Spleen (tissue), 11 donors: Measurements from ENCODE around the gene BRF1. TPM values are rescaled to one million over a fixed set of nuclear protein-coding genes. Genes with fewer than 3 reads are reported as not detected.

Experiments used
- DNase-seq: peaks from one replicate; pipeline ENCODE4 v3.0.0-alpha.2; 2020
- H3K27ac ChIP-seq, 8 donors: fragments of 200-600 bp; sonication (generic) in 7 of 8; 1 replicate in 4 of 8; 2 replicates in 4 of 8; pipeline versions ENCODE4 v1.5.0 to v1.8.0; 2016 to 2021; ENCODE audit warnings: inconsistent platforms in 4 of 8, mild to moderate bottlenecking in 4 of 8, moderate library complexity in 1 of 8
- H3K27me3 ChIP-seq, 7 donors: fragments of 200-600 bp; sonication (generic) in 6 of 7; replicated peaks in 1 of 7; 1 replicate in 4 of 7; 2 replicates in 3 of 7; pipeline versions ENCODE4 v1.5.0 to v1.8.0; 2016 to 2021; ENCODE audit warnings: inconsistent platforms in 3 of 7, mild to moderate bottlenecking in 1 of 7
- H3K36me3 ChIP-seq, 6 donors: fragments of 200-600 bp; sonication (generic) in 5 of 6; 1 replicate in 4 of 6; 2 replicates in 2 of 6; pipeline versions ENCODE4 v1.5.0 to v1.8.0; 2016 to 2021; ENCODE audit warnings: inconsistent platforms in 2 of 6
- H3K4me1 ChIP-seq, 6 donors: fragments of 200-600 bp; sonication (generic) in 5 of 6; 1 replicate in 3 of 6; 2 replicates in 3 of 6; pipeline versions ENCODE4 v1.5.0 to v1.8.0; 2016 to 2021; ENCODE audit warnings: inconsistent platforms in 3 of 6
- H3K4me3 ChIP-seq, 8 donors: fragments of 200-600 bp; sonication (generic) in 7 of 8; 1 replicate in 4 of 8; 2 replicates in 4 of 8; pipeline versions ENCODE4 v1.5.0 to v1.8.0; 2016 to 2021; ENCODE audit warnings: inconsistent platforms in 4 of 8, mild to moderate bottlenecking in 4 of 8, moderate library complexity in 2 of 8
- H3K9me3 ChIP-seq, 8 donors: fragments of 200-600 bp; sonication (generic) in 7 of 8; 1 replicate in 4 of 8; 2 replicates in 4 of 8; pipeline versions ENCODE4 v1.5.0 to v1.8.0; 2016 to 2021; ENCODE audit warnings: inconsistent platforms in 4 of 8
- POLR2A ChIP-seq, 3 donors: fragments of 450-650 bp; IDR thresholded peaks; one replicate each; pipeline ENCODE4 v1.5.1; 2017; ENCODE audit warnings: antibody characterized with exemption in 3 of 3, mild to moderate bottlenecking in 1 of 3
- POLR2AphosphoS5 ChIP-seq, 3 donors: sonication (generic); formaldehyde crosslinking; IDR thresholded peaks; one replicate each; pipeline ENCODE4 v1.5.1; 2017; ENCODE audit warnings: antibody characterized with exemption in 3 of 3
- WGBS, 5 donors: extraction: QIAGEN DNeasy Blood & Tissue Kit in 3 of 5; methylation state at CpG; one replicate each; pipeline versions ENCODE4 v1.1.5 to v1.1.7; 2013 to 2018; 5-methylcytosine and 5-hydroxymethylcytosine counted together
- intact Hi-C: fragments of 100-400 bp; cut with DNase I; formaldehyde crosslinking; loops from one replicate; pipeline ENCODE4 v1.15.0; 2023; ENCODE audit warnings: low total_unique reads
- polyA plus RNA-seq, 3 donors: library from polyadenylated mRNA; stranded (reverse); fragments of 200-250 nt; gene quantifications; one replicate each; pipeline ENCODE4 v1.2.1, GENCODE V29; 2013
- total RNA-seq, 7 donors: library from RNA; depleted of rRNA in 3 of 7; stranded (reverse); fragments of >200 nt in 3 of 7; fragmentation: NEBNext Ultra II Directional in 4 of 7; extraction: Animal tissue kit (Norgen Biotek cat#: 25700) in 4 of 7; gene quantifications; one replicate each; pipeline versions ENCODE4 v1.1.0 to v1.2.1, GENCODE V29; 2016 to 2021
- TF ChIP-seq, protein P1 (sequence below), 11 experiments: fragments of 200-600 bp in 7 of 11; fragments of 450-650 bp in 4 of 11; sonication (generic) in 4 of 11; IDR thresholded peaks in 8 of 11; conservative IDR thresholded peaks in 3 of 11; 1 replicate in 7 of 11; 2 replicates in 4 of 11; pipeline versions ENCODE4 v1.4.0 to v1.8.0; 2016 to 2021; ENCODE audit warnings: antibody characterized with exemption in 11 of 11, inconsistent platforms in 4 of 11, mild to moderate bottlenecking in 1 of 11
- donor health status: healthy with polysubstance abuse.
- donor health status: DM: no; HTN: no; CAD: no; lungs with moderate emphysema.
- donor health status: DM: no; HTN: no; CAD: no.
- donor health status: Bipolar disorder and iron deficiency.
- donor health status: healthy.
- donor health status: DM: no; HTN: no; CAD: no.
- donor health status: DM: yes; HTN: yes; CAD: no.

Gene BRF1
- total and polyA plus RNA-seq, 10 donors: 16.2 to 71.2 (median 49.8) TPM

DNA sequence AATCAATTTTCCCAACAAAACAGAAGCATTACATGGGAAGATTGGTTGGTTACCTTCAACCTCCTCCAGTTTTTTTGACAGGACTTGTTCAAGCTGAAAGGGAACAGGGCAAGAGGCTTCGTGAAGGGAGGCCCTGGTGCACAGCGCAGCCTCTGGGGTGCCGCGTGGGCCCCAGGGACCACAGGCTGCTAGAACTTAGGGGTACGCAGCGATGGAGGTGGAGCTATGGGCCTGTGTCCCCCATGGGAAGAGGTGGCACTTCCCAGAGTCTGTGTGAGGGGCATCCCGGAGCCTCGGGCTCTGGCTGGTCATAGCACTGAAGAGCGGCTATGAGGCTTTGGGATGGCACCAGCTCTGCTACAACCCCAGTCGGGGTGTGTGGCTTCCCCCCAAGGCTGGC, 74.6 kb downstream of the BRF1 start:
- Histone ChIP-seq H3K27ac (no peak overlapping the region), H3K9me3 (no peaks in the 10 kb centered on the region), H3K36me3 (peaks cover 2 to 77% (median 42%) of the 10 kb centered on the region in 6 donors), H3K27me3 (no peaks in the 10 kb centered on the region), H3K4me1 (peaks cover 0 to 11% (median 0%) of the 10 kb centered on the region in 6 donors), H3K4me3 (no peak overlapping the region)
- no peak for DNase-seq
- intact Hi-C loops: no loop called here
- TF ChIP-seq POLR2AphosphoS5 (IDR thresholded peaks at IDR 0.05) (no peak), POLR2A (IDR thresholded peaks at IDR 0.05) (no peak)
- TF ChIP-seq, protein P1, sequence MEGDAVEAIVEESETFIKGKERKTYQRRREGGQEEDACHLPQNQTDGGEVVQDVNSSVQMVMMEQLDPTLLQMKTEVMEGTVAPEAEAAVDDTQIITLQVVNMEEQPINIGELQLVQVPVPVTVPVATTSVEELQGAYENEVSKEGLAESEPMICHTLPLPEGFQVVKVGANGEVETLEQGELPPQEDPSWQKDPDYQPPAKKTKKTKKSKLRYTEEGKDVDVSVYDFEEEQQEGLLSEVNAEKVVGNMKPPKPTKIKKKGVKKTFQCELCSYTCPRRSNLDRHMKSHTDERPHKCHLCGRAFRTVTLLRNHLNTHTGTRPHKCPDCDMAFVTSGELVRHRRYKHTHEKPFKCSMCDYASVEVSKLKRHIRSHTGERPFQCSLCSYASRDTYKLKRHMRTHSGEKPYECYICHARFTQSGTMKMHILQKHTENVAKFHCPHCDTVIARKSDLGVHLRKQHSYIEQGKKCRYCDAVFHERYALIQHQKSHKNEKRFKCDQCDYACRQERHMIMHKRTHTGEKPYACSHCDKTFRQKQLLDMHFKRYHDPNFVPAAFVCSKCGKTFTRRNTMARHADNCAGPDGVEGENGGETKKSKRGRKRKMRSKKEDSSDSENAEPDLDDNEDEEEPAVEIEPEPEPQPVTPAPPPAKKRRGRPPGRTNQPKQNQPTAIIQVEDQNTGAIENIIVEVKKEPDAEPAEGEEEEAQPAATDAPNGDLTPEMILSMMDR (IDR thresholded peaks at IDR 0.05 in 8 of 11, conservative IDR thresholded peaks at IDR 0.05 in 3 of 11): no peak
- 80 to 100% (median 97%) methylated on average over 4 to 10 of the region's 10 CpGs for WGBS, 5 donors

DNA sequence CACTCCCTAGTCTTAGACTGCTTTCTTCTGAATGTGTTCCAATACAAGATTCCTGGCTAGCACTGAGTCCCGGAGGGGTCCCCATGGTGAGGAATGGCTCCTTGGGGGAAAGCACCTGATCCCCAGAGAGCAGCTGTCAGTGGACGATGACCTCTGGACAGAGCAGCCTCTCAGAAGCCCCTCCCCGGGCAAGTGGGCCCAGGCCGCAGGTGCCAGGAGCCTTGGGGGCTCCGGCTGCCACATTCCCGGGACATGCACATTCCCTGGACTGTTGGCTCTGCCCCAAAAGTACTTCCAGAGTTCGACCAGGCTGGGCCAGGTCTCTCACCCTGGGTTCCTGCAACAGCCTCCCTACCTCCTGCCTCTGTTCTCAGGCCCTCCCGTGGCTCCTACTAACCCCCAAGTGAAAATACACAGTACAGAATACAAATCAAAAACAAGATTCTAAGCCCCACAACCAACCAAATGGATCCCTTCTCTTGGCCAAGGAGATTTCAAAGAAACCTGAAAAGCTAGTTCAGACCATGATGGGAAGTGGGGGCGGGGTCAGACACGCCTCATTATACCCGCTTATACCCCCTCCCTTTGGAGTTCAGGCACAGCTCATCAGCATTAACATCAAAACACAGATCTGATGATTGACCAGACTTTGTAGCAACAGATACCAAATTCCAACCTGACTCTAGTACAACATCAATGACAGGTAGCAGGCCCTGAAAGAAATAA, 75.8 kb downstream of the BRF1 start:
- no peak for TF ChIP-seq POLR2AphosphoS5 (IDR thresholded peaks at IDR 0.05)
- no peak for TF ChIP-seq POLR2A (IDR thresholded peaks at IDR 0.05)
- TF ChIP-seq, protein P1 (IDR thresholded peaks at IDR 0.05 in 8 of 11, conservative IDR thresholded peaks at IDR 0.05 in 3 of 11): no peak
- DNase-seq: no peak
- intact Hi-C loops: no loop called here
- Histone ChIP-seq H3K4me1 (peaks cover 0 to 14% (median 1%) of the 10 kb centered on the region in 6 donors), H3K27ac (no peak overlapping the region), H3K4me3 (no peak overlapping the region), H3K9me3 (no peaks in the 10 kb centered on the region), H3K27me3 (no peaks in the 10 kb centered on the region), H3K36me3 (peaks cover 4 to 89% (median 50%) of the 10 kb centered on the region in 6 donors)
- WGBS, 5 donors: 87 to 93% (median 91%) methylated on average over 11 of the region's 11 CpGs

GRCh38 chr14:105223770-105224544, 76.8 kb downstream of the BRF1 start:
- Histone ChIP-seq H3K36me3 (peaks cover 4 to 100% (median 60%) of the 10 kb centered on the region in 6 donors), H3K27ac (no peak overlapping the region), H3K4me1 (peaks cover 0 to 19% (median 6%) of the 10 kb centered on the region in 6 donors), H3K9me3 (no peaks in the 10 kb centered on the region), H3K27me3 (no peaks in the 10 kb centered on the region), H3K4me3 (no peak overlapping the region)
- no peak for DNase-seq
- intact Hi-C loops: no loop called here
- WGBS, 5 donors: 87 to 95% (median 90%) methylated on average over 15 of the region's 15 CpGs
- no peak for TF ChIP-seq POLR2AphosphoS5 (IDR thresholded peaks at IDR 0.05)
- TF ChIP-seq, protein P1 (IDR thresholded peaks at IDR 0.05 in 8 of 11, conservative IDR thresholded peaks at IDR 0.05 in 3 of 11): no peak
- no peak for TF ChIP-seq POLR2A (IDR thresholded peaks at IDR 0.05)

GRCh38 chr14:105223260-105223659, 77.5 kb downstream of the BRF1 start:
- intact Hi-C loops: no loop called here
- peaks cover 0 to 20% (median 9%) of the 10 kb centered on the region in 6 donors for H3K4me1 ChIP-seq
- TF ChIP-seq POLR2AphosphoS5 (IDR thresholded peaks at IDR 0.05): no peak
- TF ChIP-seq, protein P1 (IDR thresholded peaks at IDR 0.05 in 8 of 11, conservative IDR thresholded peaks at IDR 0.05 in 3 of 11): no peak
- TF ChIP-seq POLR2A (IDR thresholded peaks at IDR 0.05): no peak
- H3K27me3 ChIP-seq: no peaks in the 10 kb centered on the region
- whole genome bisulfite sequencing, 5 donors: 95 to 98% (median 97%) methylated on average over 16 of the region's 16 CpGs
- H3K27ac ChIP-seq: no peak overlapping the region
- H3K36me3 ChIP-seq: peaks cover 4 to 100% (median 67%) of the 10 kb centered on the region in 6 donors
- H3K9me3 ChIP-seq: no peaks in the 10 kb centered on the region
- H3K4me3 ChIP-seq: no peak overlapping the region
- DNase-seq: no peak
